ENCODE results near the gene RNASE12. TPM values are rescaled to one million over a fixed set of nuclear protein-coding genes. Genes with fewer than 3 reads are reported as not detected.

The RNASE12 gene
- polyA plus RNA-seq, 1 donor from 2014 or later: not detected

GRCh38 chr14:20550926-20551325, 40.2 kb downstream of the RNASE12 start:
- no peak overlapping the region for H3K27ac Mint-ChIP-seq
- H3K36me3 Mint-ChIP-seq: no peaks in the 10 kb centered on the region
- H3K4me1 Mint-ChIP-seq: no peaks in the 10 kb centered on the region
- H3K4me3 Mint-ChIP-seq: no peak overlapping the region
- peaks cover 0 to 2% (median 2%) of the 10 kb centered on the region in 3 donors for H3K9me3 Mint-ChIP-seq
- no peaks in the 10 kb centered on the region for H3K27me3 Mint-ChIP-seq

- no peak overlapping the region for H3K4me3 Mint-ChIP-seq
- peaks cover 0 to 2% (median 0%) of the 10 kb centered on the region in 3 donors for H3K9me3 Mint-ChIP-seq
- no peak overlapping the region for H3K27ac Mint-ChIP-seq
- no peaks in the 10 kb centered on the region for H3K4me1 Mint-ChIP-seq
- peaks cover 3% of the 10 kb centered on the region for H3K27me3 Mint-ChIP-seq
- no peaks in the 10 kb centered on the region for H3K36me3 Mint-ChIP-seq
Measured at GRCh38 chr14:20548414-20549158, 42.6 kb downstream of the RNASE12 start.

GRCh38 chr14:20546877-20547276, 44.3 kb downstream of the RNASE12 start:
- no peak overlapping the region for H3K27ac Mint-ChIP-seq
- H3K4me3 Mint-ChIP-seq: no peak overlapping the region
- no peaks in the 10 kb centered on the region for H3K9me3 Mint-ChIP-seq
- no peaks in the 10 kb centered on the region for H3K36me3 Mint-ChIP-seq
- H3K27me3 Mint-ChIP-seq: peaks cover 3% of the 10 kb centered on the region
- no peaks in the 10 kb centered on the region for H3K4me1 Mint-ChIP-seq

Other genes with a start within 250 kb of the RNASE12 start
- gene PARP2, start 247.7 kb downstream of the RNASE12 start, polyA plus RNA-seq: 10.1 TPM
- gene TEP1, start 177.9 kb downstream of the RNASE12 start, polyA plus RNA-seq: 17.8 TPM
- 0.10 TPM for gene KLHL33, start 155.2 kb downstream of the RNASE12 start, polyA plus RNA-seq
- gene OSGEP, start 136.6 kb downstream of the RNASE12 start, polyA plus RNA-seq: 50.8 TPM
- gene APEX1, start 136.2 kb downstream of the RNASE12 start, polyA plus RNA-seq: 143 TPM
- 63.7 TPM for gene PIP4P1, start 129.9 kb downstream of the RNASE12 start, polyA plus RNA-seq
- gene PNP, start 122.0 kb downstream of the RNASE12 start, polyA plus RNA-seq: 37.6 TPM
- 0.19 TPM for gene RNASE10, start 85.8 kb downstream of the RNASE12 start, polyA plus RNA-seq
- not detected for gene RNASE9, start 30.3 kb downstream of the RNASE12 start, polyA plus RNA-seq
- gene RNASE11, start 3.4 kb downstream of the RNASE12 start, polyA plus RNA-seq: not detected
- not detected for gene OR6S1, start 50.3 kb upstream of the RNASE12 start, polyA plus RNA-seq
- 9.0 TPM for gene RNASE4, start 93.2 kb upstream of the RNASE12 start, polyA plus RNA-seq
- gene ANG, start 97.4 kb upstream of the RNASE12 start, polyA plus RNA-seq: 9.9 TPM
- not detected for gene EDDM3A, start 154.5 kb upstream of the RNASE12 start, polyA plus RNA-seq
- gene EDDM3B, start 177.0 kb upstream of the RNASE12 start, polyA plus RNA-seq: not detected
- 84.5 TPM for gene RNASE6, start 189.9 kb upstream of the RNASE12 start, polyA plus RNA-seq
- gene RNASE1, start 211.5 kb upstream of the RNASE12 start, polyA plus RNA-seq: not detected

Data from IgD-negative memory B cell (primary cell).